Urinary bladder (tissue), 4 donors: ENCODE measurements around the gene CRX. TPM values are rescaled to one million over a fixed set of nuclear protein-coding genes. Genes with fewer than 3 reads are reported as not detected.

ENCODE experiments used
- DNase-seq: peaks from one replicate; pipeline ENCODE4 v3.0.0-alpha.2; 2015; ENCODE audit errors: extremely low spot score
- H3K27ac ChIP-seq: one replicate; pipeline ENCODE4 v1.5.1; 2013; ENCODE audit warnings: low read depth, mild to moderate bottlenecking, moderate library complexity
- H3K36me3 ChIP-seq: one replicate; pipeline ENCODE4 v1.6.1; 2013; ENCODE audit warnings: mild to moderate bottlenecking, moderate library complexity; ENCODE audit not compliant: insufficient read depth
- H3K4me1 ChIP-seq: one replicate; pipeline ENCODE4 v1.6.1; 2013; ENCODE audit warnings: mild to moderate bottlenecking, moderate library complexity; ENCODE audit not compliant: insufficient read depth
- H3K4me3 ChIP-seq: one replicate; pipeline ENCODE4 v1.5.1; 2013; ENCODE audit warnings: low read depth, low read length
- WGBS: extraction: QIAGEN DNeasy Blood & Tissue Kit; methylation state at CpG from one replicate; pipeline ENCODE4 v1.1.7; 2013; 5-methylcytosine and 5-hydroxymethylcytosine counted together
- polyA plus RNA-seq: library from polyadenylated mRNA; stranded (reverse); fragments of 200-250 nt; gene quantifications from one replicate; pipeline ENCODE4 v1.2.3, GENCODE V29; 2013
- small RNA-seq: library from RNA; depleted of rRNA; stranded (forward); fragments of <200 nt; gene quantifications from one replicate; pipeline ENCODE3, GENCODE V24; 2014
- total RNA-seq: library from RNA; depleted of rRNA; stranded (reverse); fragments of >200 nt; gene quantifications from one replicate; pipeline ENCODE4 v1.2.3, GENCODE V29; 2014
- donor health status: healthy with polysubstance abuse.
- donor health status: healthy.

Gene CRX
- total and polyA plus RNA-seq, 2 donors: not detected

DNA sequence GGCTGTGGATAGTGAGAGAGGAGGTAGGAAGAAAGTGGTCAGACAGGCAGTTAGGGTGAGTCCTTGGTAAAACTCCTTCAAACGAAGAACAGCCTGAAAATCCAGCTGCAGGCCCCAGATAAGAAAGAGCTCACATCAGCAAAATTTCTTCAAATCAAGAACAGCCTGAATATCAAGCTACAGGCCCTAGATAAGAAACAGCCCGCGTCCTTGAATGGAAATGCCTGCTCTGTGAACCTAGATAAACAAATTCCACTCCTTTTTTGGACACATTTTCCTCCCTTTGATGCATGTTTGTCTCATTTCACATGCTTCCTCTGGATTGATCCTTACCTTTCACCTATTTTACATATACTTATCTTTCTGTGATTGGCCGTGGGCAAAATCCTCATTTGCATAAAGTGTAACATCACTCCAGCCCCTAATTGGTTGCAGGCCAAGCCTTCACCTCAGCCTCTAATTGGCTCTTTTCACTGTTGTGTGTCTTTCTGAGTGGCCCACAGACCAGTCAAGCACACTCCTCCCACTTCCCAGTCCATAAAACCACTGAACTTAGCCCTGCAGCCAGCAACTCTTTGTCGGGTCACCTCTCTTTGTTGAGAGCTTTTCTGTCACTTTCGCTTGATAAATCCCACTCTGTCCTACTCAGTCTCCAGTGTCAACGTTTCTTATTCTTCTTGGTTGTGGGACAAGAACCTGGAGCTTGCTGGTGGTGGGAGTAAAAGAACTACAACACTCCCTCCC, 70.4 kb downstream of the CRX start:
- no peak overlapping the region for H3K27ac ChIP-seq
- WGBS: 31% methylated on average over 7 of the region's 7 CpGs
- DNase-seq: peak; percentile 41

More for the DNA sequence above, 70.4 kb downstream of the CRX start:
- peaks cover 1% of the 10 kb centered on the region for H3K4me1 ChIP-seq
- H3K4me3 ChIP-seq: no peak overlapping the region
- no peaks in the 10 kb centered on the region for H3K36me3 ChIP-seq

Small RNA genes within 50 kb of the gene (small RNA-seq; reads per million reads assigned to genes)
- gene AC008745.1: not detected

Other genes starting within 250 kb of the CRX start
- gene ZNF541, start 248.8 kb upstream of the CRX start, total RNA-seq: 0.16 TPM
- gene ZNF541, start 248.8 kb upstream of the CRX start, polyA plus RNA-seq: 0.25 TPM
- 5.9 TPM for gene BICRA, start 212.8 kb upstream of the CRX start, total RNA-seq
- gene BICRA, start 212.8 kb upstream of the CRX start, polyA plus RNA-seq: 10.9 TPM
- 53.1 TPM for gene EHD2, start 108.5 kb upstream of the CRX start, total RNA-seq
- gene EHD2, start 108.5 kb upstream of the CRX start, polyA plus RNA-seq: 188 TPM
- gene NOP53, start 76.4 kb upstream of the CRX start, total RNA-seq: 51.2 TPM
- gene NOP53, start 76.4 kb upstream of the CRX start, polyA plus RNA-seq: 690 TPM
- 186 TPM for gene SELENOW, start 43.2 kb upstream of the CRX start, total RNA-seq
- 566 TPM for gene SELENOW, start 43.2 kb upstream of the CRX start, polyA plus RNA-seq
- not detected for gene TPRX1, start 17.4 kb upstream of the CRX start, total RNA-seq
- gene TPRX1, start 17.4 kb upstream of the CRX start, polyA plus RNA-seq: not detected
- not detected for gene TPRX2, start 37.3 kb downstream of the CRX start, total RNA-seq
- not detected for gene TPRX2, start 37.3 kb downstream of the CRX start, polyA plus RNA-seq
- 0.90 TPM for gene SULT2A1, start 64.4 kb downstream of the CRX start, total RNA-seq
- 0.68 TPM for gene SULT2A1, start 64.4 kb downstream of the CRX start, polyA plus RNA-seq
- not detected for gene BSPH1, start 170.2 kb downstream of the CRX start, total RNA-seq
- not detected for gene BSPH1, start 170.2 kb downstream of the CRX start, polyA plus RNA-seq
- gene ELSPBP1, start 172.7 kb downstream of the CRX start, total RNA-seq: not detected
- not detected for gene ELSPBP1, start 172.7 kb downstream of the CRX start, polyA plus RNA-seq
- gene CABP5, start 222.1 kb downstream of the CRX start, total RNA-seq: not detected
- gene CABP5, start 222.1 kb downstream of the CRX start, polyA plus RNA-seq: not detected